Measurements from ENCODE around the gene TCF4.

DNA sequence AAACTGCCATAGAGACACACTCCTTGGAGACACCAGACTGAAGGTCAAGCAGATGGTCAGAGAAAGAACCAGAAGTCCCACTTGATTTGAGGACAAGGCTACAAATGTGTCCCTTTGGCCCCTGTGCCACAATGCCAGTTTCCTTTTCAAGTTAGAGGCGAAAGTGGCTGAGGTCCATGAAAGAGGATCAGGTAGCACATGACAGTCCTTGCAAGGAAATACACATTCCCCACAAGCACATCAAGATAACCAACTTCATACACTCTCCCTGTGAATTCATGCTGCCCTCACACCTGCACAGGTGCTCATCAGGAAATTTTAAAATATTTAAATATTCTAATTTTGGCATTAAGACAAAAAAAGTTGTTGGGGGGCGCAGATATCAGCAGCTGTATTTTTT is 218.6 kb downstream of the TCF4 start:
- no peak for TF ChIP-seq CTCF (IDR thresholded peaks at IDR 0.05)
- no peak for TF ChIP-seq POLR2A (IDR thresholded peaks at IDR 0.05)

All from suprapubic skin (tissue), 3 donors.